GM19324 (cell line): Measurements from ENCODE around the gene DNAJA1.
"Not testable (repeated sequence)": the region's sequence is repeated elsewhere in the genome, so short reads cannot be mapped to it uniquely, and the experiment has no call there.

ENCODE experiments used
- ATAC-seq: cut with Tn5 transposase; IDR thresholded peaks from one replicate; pipeline ENCODE4 v1.9.1; 2021; ENCODE audit warnings: mild to moderate bottlenecking, moderate library complexity; ENCODE audit not compliant: unreplicated experiment, low FRiP score

Gene DNAJA1

DNA sequence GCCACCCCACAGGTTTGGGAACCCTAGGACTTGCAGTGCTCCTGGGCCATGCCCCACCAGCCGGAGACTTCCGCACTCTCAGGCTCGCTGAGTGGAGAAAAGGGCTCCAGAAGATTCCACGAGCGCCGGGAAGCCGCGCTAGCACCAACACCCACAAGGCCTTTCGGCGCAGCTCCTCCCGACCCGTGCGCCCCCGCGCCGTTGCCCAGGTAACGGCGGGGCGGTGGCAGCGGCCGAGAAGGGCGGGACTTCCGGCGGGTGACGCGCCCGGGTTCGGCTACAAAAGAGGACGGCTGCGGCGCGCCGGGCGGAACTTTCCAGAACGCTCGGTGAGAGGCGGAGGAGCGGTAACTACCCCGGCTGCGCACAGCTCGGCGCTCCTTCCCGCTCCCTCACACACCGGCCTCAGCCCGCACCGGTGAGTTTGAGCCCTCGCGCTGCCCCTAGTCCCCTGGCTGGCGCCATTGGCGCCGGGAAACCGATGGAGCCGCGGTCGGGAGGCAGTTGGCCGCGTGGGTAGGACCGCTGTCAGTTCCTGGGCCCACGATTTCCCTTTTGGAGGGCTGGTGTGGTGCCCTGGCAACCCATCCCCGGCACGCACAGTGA, at the start of gene DNAJA1:
Gene DNAJA1 (plus strand): TSS at position 308 of the 606 bp plus-strand sequence. CDS start 1,212 bp downstream, outside the sequence.
- peak; percentile 97 for ATAC-seq

- no peak for ATAC-seq
Measured at GRCh38 chr9:32978051-32978450, 47.0 kb upstream of the DNAJA1 start.

GRCh38 chr9:32986971-32987370, 38.1 kb upstream of the DNAJA1 start:
- no peak for ATAC-seq

DNA sequence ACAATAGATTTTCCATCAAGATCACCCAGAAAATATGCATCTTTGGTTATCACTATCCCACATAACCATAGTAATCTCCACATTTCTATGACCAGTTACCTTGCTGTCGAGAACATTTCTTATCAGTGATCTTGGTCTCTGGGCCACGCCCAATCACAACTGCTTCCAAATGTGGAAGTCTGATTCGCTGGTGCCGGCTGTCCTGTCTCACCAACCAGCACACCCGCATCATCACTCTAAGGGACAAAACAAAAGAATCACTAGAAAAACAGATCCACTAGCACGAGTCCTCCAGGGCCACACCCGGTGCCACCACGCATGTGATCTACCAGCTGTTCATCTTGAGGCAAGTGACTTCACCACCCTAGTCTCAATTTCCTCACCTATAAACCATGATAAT, 35.4 kb upstream of the DNAJA1 start:
- ATAC-seq: no peak

GRCh38 chr9:32991897-32992594, 33.0 kb upstream of the DNAJA1 start:
- no peak for ATAC-seq

- ATAC-seq: no peak
Measured at GRCh38 chr9:32992595-32993238, 32.4 kb upstream of the DNAJA1 start.

DNA sequence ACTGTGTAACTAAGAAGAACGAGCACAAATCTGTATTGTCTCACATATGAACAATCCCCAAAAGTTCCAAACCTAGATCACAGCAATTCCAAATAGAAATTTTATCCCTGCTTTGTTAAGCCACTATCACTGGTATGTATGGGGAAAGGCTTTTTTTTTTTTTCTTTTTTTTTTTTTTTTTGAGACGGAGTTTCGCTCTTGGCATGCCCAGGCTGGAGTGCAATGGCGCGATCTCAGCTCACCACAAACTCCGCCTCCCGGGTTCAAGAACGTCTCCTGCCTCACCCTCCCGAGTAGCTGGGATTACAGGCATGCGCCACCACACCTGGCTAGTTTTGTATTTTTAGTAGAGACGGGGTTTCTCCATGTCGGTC, 24.4 kb upstream of the DNAJA1 start:
- not testable (repeated sequence) for ATAC-seq

GRCh38 chr9:33005335-33005734, 19.7 kb upstream of the DNAJA1 start:
- not testable (repeated sequence) for ATAC-seq

- no peak for ATAC-seq
Measured at GRCh38 chr9:33007755-33008154, 17.3 kb upstream of the DNAJA1 start.

DNA sequence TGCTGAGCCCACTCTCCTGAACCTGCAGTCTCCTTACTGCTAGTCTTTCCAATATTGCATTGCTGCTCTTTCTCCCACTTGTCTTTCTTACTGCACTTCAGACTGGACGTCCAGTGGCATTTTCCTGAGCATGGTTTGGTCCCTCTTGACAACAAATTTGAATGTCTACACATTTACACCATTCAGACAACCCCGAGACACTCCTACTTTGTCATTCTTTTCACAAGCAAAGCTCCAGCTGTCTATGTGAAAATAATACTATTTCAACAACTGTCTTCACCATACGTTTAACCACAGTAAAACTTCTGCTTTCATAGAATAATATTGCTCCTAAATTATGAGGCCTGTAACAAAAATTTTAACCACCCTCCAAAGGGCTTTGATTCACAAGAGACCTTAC, 13.2 kb upstream of the DNAJA1 start:
- ATAC-seq: no peak

DNA sequence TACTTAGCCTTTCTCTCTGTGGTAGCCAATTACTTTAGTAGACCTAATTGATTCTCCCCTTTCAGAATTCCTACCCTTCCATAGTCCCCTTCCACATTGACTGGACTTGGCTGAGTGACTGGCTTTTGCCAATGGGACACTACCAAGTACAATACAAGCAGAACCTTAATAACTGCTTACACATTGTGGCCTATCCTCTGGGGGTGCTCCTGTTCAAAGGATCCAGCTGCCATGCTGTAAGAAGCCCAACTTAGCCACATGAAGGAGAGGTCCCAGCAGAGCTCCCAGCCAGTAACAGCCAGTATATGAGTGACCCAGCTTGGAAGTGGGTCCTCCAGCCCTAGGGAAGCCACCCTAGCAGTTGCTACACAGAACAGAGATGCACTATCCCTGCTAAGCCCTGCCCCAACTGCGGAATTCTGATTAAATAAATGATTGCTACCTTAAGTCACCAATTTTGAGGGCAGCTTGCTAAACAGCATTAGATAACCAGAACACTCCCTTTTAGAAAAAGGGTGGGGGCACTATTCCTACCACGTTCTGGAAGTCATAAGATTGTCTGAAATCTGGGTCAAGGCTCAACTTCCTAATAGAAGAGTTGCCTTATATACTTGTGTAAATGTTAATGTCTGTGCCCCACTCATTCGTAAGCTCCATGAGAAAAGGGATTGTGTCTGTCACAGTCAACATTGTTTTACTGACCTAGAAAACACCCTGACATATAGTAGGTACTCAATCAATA, 12.6 kb upstream of the DNAJA1 start:
- ATAC-seq: no peak

DNA sequence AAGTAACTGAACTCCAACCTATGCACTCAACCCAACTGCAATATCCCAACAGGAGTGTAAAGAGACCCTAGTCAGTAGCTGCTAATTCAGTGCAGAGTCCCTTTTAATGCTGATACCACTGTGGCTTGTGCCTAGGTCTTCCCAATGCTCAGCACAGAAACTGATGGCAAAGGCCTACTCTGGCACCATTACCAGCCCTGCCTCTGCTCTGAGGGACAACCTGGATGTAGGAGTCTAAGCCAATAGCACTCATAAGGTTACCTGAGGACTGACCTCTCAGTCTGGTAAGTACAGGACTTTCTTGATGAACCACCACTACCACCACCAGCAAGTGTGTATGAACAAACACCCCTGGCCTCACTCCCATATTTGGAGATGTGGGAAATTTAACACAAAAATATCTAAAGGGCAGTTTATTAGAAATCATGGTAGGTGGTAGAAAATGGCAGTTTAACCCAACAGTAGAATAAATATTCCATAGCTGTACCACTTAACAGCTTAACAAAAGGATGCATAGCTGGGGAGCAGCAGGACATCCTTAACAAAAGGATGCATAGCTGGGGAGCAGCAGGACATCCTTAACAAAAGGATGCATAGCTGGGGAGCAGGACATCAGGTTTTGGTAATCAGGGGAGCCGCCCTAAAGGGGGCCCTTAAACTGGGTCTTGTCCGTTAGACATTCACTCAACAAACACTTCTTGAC, 11.0 kb upstream of the DNAJA1 start:
- no peak for ATAC-seq

DNA sequence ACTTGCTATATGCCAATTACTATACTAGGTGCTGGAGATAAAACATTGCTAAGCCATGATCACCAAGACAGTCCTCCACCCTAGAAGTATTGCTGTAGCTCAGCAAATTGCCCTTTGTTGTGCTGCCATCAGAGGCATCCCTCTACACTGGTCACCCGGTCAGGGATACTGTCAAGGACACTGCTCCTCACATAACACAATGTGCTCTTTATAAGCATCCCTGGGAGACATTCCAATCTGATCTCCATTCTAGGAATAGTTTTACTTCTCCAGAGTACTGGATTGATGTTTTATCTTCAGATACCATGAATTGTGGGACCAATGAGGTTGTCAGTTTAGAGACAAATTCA, 10.4 kb upstream of the DNAJA1 start:
- ATAC-seq: no peak

GRCh38 chr9:33017283-33018041, 7.6 kb upstream of the DNAJA1 start:
- ATAC-seq: no peak

- ATAC-seq: no peak
Measured at GRCh38 chr9:33019797-33020196, 5.3 kb upstream of the DNAJA1 start.

- no peak for ATAC-seq
Measured at GRCh38 chr9:33022303-33022702, 2.8 kb upstream of the DNAJA1 start.

- no peak for ATAC-seq
Measured at GRCh38 chr9:33022755-33023154, 2.3 kb upstream of the DNAJA1 start.

DNA sequence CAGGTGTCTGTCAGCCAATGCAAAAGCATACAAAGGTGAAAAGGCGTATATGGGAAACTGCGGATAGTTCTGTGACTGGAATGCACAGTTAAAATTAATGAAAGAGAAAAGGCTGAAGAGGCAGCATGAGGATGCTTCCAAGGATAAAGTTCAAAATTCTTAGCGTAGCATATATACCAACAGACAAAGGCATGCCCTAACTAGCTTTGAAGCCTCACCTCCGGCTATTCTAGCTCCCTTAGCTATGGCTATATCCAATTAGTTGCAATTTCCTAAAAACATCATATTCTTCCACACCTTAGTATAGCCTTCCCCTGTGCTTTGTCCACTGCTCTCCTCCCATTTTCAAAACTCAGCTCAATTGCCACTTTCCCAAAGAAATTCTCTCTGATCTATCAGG, 1.4 kb upstream of the DNAJA1 start:
- no peak for ATAC-seq

DNA sequence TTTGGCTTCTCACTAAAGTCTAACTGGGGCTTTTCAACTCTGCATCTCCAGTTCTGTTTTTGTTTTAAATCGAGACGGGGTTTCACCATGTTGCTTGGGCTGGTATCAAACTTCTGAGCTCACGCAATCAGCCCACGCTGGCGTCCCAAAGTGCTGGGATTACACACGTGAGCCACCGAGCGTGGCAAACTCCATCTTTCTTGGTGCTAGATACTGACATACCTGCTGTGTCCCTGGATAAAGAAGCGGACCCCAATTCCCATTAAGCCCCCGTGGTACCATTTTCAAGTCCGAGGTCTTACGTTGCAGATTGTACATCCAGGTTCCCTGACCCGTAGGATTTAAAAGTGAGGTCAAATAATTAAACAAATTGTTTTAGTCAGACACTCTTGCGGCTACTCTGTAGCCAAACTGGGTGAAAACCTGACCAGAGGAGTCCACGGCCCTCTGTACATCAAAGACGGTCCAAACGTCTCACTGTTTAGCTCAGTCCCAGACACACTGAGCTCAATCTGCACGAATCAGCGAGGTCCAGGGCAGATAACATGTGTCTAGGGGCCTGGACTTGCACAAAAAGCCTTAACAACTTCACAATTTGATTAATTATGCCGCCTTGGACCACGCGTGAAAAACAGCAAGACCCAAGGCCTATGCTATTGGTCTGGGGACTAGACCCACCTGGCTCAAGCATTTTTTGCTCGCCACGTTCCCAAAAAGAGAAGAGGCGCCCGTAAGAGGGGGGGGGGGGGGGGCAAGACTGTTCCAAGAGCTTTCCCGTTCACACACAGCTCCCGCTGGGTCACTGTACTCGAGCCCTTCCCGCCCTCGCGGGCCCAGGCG, 727 bp upstream of the DNAJA1 start:
- no peak for ATAC-seq
